Sigmoid colon (tissue), 7 donors: ENCODE results near the gene TBC1D16. TPM values are rescaled to one million over a fixed set of nuclear protein-coding genes. Genes with fewer than 3 reads are reported as not detected.

Source experiments
- DNase-seq: peaks from one replicate; pipeline ENCODE4 v3.0.0-alpha.2; 2019
- H3K27ac ChIP-seq, 4 donors: fragments of 200-600 bp; sonication (generic); one replicate each; pipeline ENCODE4 v1.5.1; 2016 to 2019; ENCODE audit warnings: mild to moderate bottlenecking in 1 of 4
- H3K27me3 ChIP-seq, 3 donors: fragments of 200-600 bp; sonication (generic); one replicate each; pipeline ENCODE4 v1.5.1; 2019; ENCODE audit warnings: mild to moderate bottlenecking in 1 of 3
- H3K36me3 ChIP-seq, 4 donors: fragments of 200-600 bp; sonication (generic); one replicate each; pipeline ENCODE4 v1.5.1; 2016 to 2019
- H3K4me1 ChIP-seq, 4 donors: fragments of 200-600 bp; sonication (generic); one replicate each; pipeline ENCODE4 v1.5.1; 2017 to 2019
- H3K4me3 ChIP-seq, 4 donors: fragments of 200-600 bp; sonication (generic); one replicate each; pipeline ENCODE4 v1.5.1; 2017 to 2019; ENCODE audit warnings: mild to moderate bottlenecking in 2 of 4, moderate library complexity in 1 of 4
- H3K9me3 ChIP-seq, 4 donors: fragments of 200-600 bp in 3 of 4; sonication (generic) in 3 of 4; one replicate each; pipeline versions ENCODE4 v1.5.1 to v1.6.1; 2013 to 2019
- CTCF ChIP-seq, 4 experiments: fragments of 450-650 bp in 3 of 4; fragments of 200-600 bp in 1 of 4; IDR thresholded peaks; one replicate each; pipeline ENCODE4 v1.5.1; 2016 to 2019; ENCODE audit warnings: antibody characterized with exemption in 4 of 4, mild to moderate bottlenecking in 3 of 4, moderate library complexity in 2 of 4
- EP300 ChIP-seq, 4 donors: sonication (generic); formaldehyde crosslinking; IDR thresholded peaks; one replicate each; pipeline ENCODE4 v1.6.1; 2017; ENCODE audit warnings: antibody characterized with exemption in 4 of 4
- POLR2A ChIP-seq, 2 donors: fragments of 450-650 bp; IDR thresholded peaks; one replicate each; pipeline ENCODE4 v1.6.1; 2016; ENCODE audit warnings: antibody characterized with exemption in 2 of 2, mild to moderate bottlenecking in 2 of 2, moderate library complexity in 2 of 2
- POLR2AphosphoS5 ChIP-seq, 4 donors: sonication (generic); formaldehyde crosslinking; IDR thresholded peaks; one replicate each; pipeline ENCODE4 v1.6.1; 2017; ENCODE audit warnings: antibody characterized with exemption in 4 of 4
- WGBS, 2 donors: extraction: QIAGEN DNeasy Blood & Tissue Kit; methylation state at CpG; one replicate each; pipeline ENCODE4 v1.1.7; 2013; 5-methylcytosine and 5-hydroxymethylcytosine counted together
- intact Hi-C: fragments of 100-400 bp; cut with DNase I; formaldehyde crosslinking; loops from one replicate; pipeline ENCODE4 v1.15.1; 2023
- polyA plus RNA-seq, 3 donors: library from polyadenylated mRNA; stranded (reverse); fragments of 200-250 nt; gene quantifications; one replicate each; pipeline ENCODE4 v1.2.3, GENCODE V29; 2013
- total RNA-seq, 4 donors: library from RNA; depleted of rRNA; stranded (reverse); fragments of >200 nt; gene quantifications; one replicate each; pipeline ENCODE4 v1.1.0, GENCODE V29; 2016
- donor health status: healthy with polysubstance abuse.
- donor health status: Bipolar disorder and iron deficiency.
- donor health status: healthy.

TBC1D16 gene
- total and polyA plus RNA-seq, 7 donors: 3.6 to 21.9 (median 15.7) TPM

DNA sequence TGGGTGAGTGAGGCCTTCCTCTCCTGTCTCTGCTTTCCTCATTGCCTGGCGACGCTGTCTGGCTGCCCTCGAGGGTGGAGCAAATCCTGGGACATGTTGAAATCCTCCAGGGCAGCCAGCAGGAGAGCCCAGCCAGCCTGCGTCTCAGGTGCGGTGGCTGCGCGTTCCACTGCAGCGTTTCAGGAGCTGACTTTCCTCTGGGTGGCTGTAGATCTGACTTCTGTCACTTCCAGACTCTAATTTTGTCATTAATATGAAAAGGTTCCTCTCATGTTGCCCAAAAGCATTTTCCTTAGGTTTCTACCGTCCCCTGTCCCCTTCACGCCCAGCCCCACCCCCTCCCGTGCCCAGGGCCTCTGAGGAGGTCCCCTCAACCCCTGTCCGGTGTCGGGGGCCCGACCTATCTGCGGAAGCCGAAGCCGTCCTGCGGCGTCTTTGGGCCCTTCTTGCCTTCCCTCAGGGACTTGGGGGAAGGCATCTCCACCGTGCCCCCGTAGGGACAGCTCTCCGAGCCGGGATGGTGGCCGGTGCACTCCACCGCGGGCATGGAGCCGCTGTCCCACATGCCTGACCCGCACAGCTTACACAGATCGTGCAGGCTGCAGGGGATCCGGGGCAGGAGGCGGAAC, 95.1 kb downstream of the TBC1D16 start:
- DNase-seq: peak; percentile 52
- H3K36me3 ChIP-seq: peaks cover 0 to 56% (median 10%) of the 10 kb centered on the region in 4 donors
- H3K27me3 ChIP-seq: no peaks in the 10 kb centered on the region
- peaks cover 0 to 5% (median 0%) of the 10 kb centered on the region in 4 donors for H3K4me1 ChIP-seq
- 95% methylated on average over 31 of the region's 31 CpGs for WGBS, 2 donors
- intact Hi-C loops: no loop called here
- TF ChIP-seq POLR2A (IDR thresholded peaks at IDR 0.05) (no peak), CTCF (IDR thresholded peaks at IDR 0.05) (no peak), EP300 (IDR thresholded peaks at IDR 0.05) (no peak), POLR2AphosphoS5 (IDR thresholded peaks at IDR 0.05) (no peak)
- H3K4me3 ChIP-seq: no peak overlapping the region
- H3K27ac ChIP-seq: no peak overlapping the region
- H3K9me3 ChIP-seq: no peaks in the 10 kb centered on the region

DNA sequence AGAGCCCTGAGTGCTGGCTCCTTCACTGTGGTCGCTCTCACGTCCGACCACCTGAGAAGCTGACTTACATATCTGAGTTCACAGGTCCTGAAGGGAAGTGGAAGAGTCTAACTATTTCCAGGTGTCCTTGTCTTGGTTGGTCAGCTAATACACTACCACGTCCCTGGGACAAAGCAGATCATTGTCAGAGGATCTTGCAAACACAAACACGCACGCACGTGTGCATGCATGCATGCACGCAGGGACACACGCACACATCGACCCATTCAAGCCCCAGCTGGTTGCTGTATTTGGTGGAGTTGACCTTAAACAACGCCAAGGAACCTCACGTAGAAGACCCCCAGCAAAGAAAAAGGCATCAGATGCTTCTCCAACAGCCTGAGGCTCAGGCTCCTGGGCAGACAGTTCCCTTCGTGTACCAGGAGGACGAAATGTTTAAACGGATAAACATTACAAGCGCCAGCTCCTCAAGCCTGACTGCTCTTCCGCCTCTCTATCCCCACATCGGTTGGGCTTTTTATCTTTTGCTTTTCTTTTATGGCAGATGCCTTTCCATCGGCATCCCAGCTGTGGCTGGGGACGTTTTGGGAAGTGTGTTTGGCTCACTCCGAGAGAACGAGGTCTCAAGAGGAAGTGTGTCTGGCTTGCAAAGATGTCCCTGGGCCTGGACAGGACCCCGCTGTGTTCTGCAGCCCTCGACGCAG, 95.8 kb downstream of the TBC1D16 start:
- H3K4me3 ChIP-seq: no peak overlapping the region
- H3K4me1 ChIP-seq: peaks cover 0 to 5% (median 0%) of the 10 kb centered on the region in 4 donors
- 90 to 93% methylated on average over 25 of the region's 25 CpGs for WGBS, 2 donors
- H3K9me3 ChIP-seq: no peaks in the 10 kb centered on the region
- intact Hi-C loops: no loop called here
- peaks cover 0 to 53% (median 10%) of the 10 kb centered on the region in 4 donors for H3K36me3 ChIP-seq
- TF ChIP-seq EP300 (IDR thresholded peaks at IDR 0.05): no peak
- no peak for TF ChIP-seq POLR2AphosphoS5 (IDR thresholded peaks at IDR 0.05)
- no peak for TF ChIP-seq CTCF (IDR thresholded peaks at IDR 0.05)
- no peak for TF ChIP-seq POLR2A (IDR thresholded peaks at IDR 0.05)
- DNase-seq: no peak
- H3K27ac ChIP-seq: no peak overlapping the region
- H3K27me3 ChIP-seq: no peaks in the 10 kb centered on the region

DNA sequence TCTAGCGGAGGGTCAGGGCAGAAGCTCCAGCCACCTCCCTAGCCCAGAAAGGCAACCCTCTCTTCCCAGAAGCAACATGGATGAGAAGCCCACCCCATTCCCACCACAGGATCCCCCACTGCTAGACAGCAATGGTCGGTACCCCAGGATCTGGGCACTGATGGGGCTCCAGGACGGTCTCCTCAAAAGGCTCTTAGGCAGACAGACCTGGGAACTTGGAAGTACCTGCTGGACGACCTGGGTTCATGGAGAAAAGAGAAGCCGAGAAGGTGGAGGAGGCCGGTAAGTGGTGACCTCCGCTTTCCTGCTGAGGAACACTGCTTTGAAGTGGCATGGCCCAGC, 96.6 kb downstream of the TBC1D16 start:
- no peak overlapping the region for H3K4me3 ChIP-seq
- TF ChIP-seq CTCF (IDR thresholded peaks at IDR 0.05) (no peak), POLR2A (IDR thresholded peaks at IDR 0.05) (no peak), POLR2AphosphoS5 (IDR thresholded peaks at IDR 0.05) (no peak), EP300 (IDR thresholded peaks at IDR 0.05) (no peak)
- H3K9me3 ChIP-seq: no peaks in the 10 kb centered on the region
- no peaks in the 10 kb centered on the region for H3K27me3 ChIP-seq
- H3K27ac ChIP-seq: no peak overlapping the region
- 94 to 96% methylated on average over 7 of the region's 7 CpGs for WGBS, 2 donors
- H3K36me3 ChIP-seq: peaks cover 0 to 44% (median 4%) of the 10 kb centered on the region in 4 donors
- no peak for DNase-seq
- H3K4me1 ChIP-seq: peaks cover 0 to 5% (median 0%) of the 10 kb centered on the region in 4 donors
- intact Hi-C loops: no loop called here

DNA sequence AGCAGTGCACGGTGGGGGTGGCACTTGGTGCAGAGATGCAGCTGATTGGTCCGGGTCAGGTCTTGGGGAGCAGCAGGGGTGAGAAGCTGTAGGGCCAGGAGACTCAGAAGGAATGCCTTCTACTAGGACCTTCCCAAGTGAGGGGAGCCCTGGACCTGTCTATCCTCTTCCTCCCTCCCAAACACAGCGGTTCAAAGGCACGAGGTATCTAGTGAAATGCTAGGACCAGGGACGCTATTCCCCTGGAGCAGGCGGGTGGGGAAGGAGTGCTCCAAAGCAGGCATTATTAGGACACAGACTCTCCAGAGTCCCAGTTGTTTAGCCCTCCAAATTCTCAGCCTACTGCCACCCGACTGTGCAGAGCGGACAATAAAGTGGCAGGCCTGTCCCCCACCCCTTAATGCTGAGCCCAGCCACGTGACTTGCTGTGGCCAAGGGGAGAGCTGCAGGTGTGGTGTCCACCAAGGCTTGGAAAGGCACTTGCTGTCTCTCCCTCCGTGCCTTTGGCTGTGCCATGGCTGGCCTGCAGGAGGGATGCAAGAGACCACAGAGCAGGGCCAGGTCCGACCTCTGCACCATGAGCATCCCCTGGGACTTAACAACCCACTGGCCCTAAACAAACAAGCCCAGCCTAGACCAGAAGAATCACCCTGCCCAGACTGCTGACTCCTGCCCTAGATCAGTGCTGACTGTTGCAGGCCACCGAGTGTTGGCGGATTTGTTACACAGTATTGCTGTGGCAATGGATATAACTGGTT, 97.2 kb downstream of the TBC1D16 start:
- Histone ChIP-seq H3K9me3 (no peaks in the 10 kb centered on the region), H3K36me3 (peaks cover 0 to 39% (median 0%) of the 10 kb centered on the region in 4 donors), H3K27ac (no peak overlapping the region), H3K4me1 (peaks cover 0 to 9% (median 0%) of the 10 kb centered on the region in 4 donors), H3K4me3 (no peak overlapping the region), H3K27me3 (no peaks in the 10 kb centered on the region)
- intact Hi-C loops: no loop called here
- 87 to 88% methylated on average over 13 of the region's 13 CpGs for WGBS, 2 donors
- TF ChIP-seq EP300 (IDR thresholded peaks at IDR 0.05) (no peak), POLR2AphosphoS5 (IDR thresholded peaks at IDR 0.05) (no peak), CTCF (IDR thresholded peaks at IDR 0.05) (no peak), POLR2A (IDR thresholded peaks at IDR 0.05) (no peak)
- no peak for DNase-seq
